Measurements from ENCODE around the gene APP.
A peak's percentile ranks its signal among the peaks of the same experiment; 100 is the strongest.

Gene APP

GRCh38 chr21:26177746-26178426, 7.3 kb upstream of the APP start:
- no peak overlapping the region for H3K4me3 ChIP-seq (ENCODE audit: low read depth, low read length)
- no peak for TF ChIP-seq CTCF (IDR thresholded peaks at IDR 0.05; ENCODE audit: low read depth, low read length)
- in situ Hi-C loops (cut with HindIII; ENCODE audit: low sequenced_read_pairs) = no loop called here
- DNase-seq (ENCODE audit: low read depth, low spot score) = no peak

GRCh38 chr21:26177187-26177586, 6.6 kb upstream of the APP start:
- in situ Hi-C loops (cut with HindIII; ENCODE audit: low sequenced_read_pairs) = no loop called here
- no peak for TF ChIP-seq CTCF (IDR thresholded peaks at IDR 0.05; ENCODE audit: low read depth, low read length)
- DNase-seq (ENCODE audit: low read depth, low spot score) = peak; percentile 53
- H3K4me3 ChIP-seq (ENCODE audit: low read depth, low read length) = no peak overlapping the region

- in situ Hi-C loops (cut with HindIII; ENCODE audit: low sequenced_read_pairs) = loop anchor here (25.0 kb wide), 1 partner anchor 284 kb away; no protein-coding TSS in a partner anchor
- DNase-seq (ENCODE audit: low read depth, low spot score) = no peak
Observed at GRCh38 chr21:26171258-26172100, 909 bp upstream of the APP start.

GRCh38 chr21:26169611-26170470, 729 bp downstream of the APP start:
- DNase-seq (ENCODE audit: low read depth, low spot score) = peak; percentile 73
- no peak for TF ChIP-seq CTCF (IDR thresholded peaks at IDR 0.05; ENCODE audit: low read depth, low read length)
- peak overlapping the region; percentile 61 for H3K4me3 ChIP-seq (ENCODE audit: low read depth, low read length)
- in situ Hi-C loops (cut with HindIII; ENCODE audit: low sequenced_read_pairs) = loop anchor here (25.0 kb wide), 1 partner anchor 283 kb away; no protein-coding TSS in a partner anchor

More at GRCh38 chr21:26171258-26172100, 909 bp upstream of the APP start:
- no peak for TF ChIP-seq CTCF (IDR thresholded peaks at IDR 0.05; ENCODE audit: low read depth, low read length)
- H3K4me3 ChIP-seq (ENCODE audit: low read depth, low read length) = peak overlapping the region; percentile 52

GRCh38 chr21:26169061-26169610, 1.4 kb downstream of the APP start:
- in situ Hi-C loops (cut with HindIII; ENCODE audit: low sequenced_read_pairs) = loop anchor here (25.0 kb wide), 1 partner anchor 282 kb away; no protein-coding TSS in a partner anchor
- DNase-seq (ENCODE audit: low read depth, low spot score) = peak; percentile 79
- H3K4me3 ChIP-seq (ENCODE audit: low read depth, low read length) = peak overlapping the region; percentile 61
- peak; percentile 43 for TF ChIP-seq CTCF (IDR thresholded peaks at IDR 0.05; ENCODE audit: low read depth, low read length)

- no peak for TF ChIP-seq CTCF (IDR thresholded peaks at IDR 0.05; ENCODE audit: low read depth, low read length)
- peak overlapping the region; percentile 61 for H3K4me3 ChIP-seq (ENCODE audit: low read depth, low read length)
- in situ Hi-C loops (cut with HindIII; ENCODE audit: low sequenced_read_pairs) = loop anchor here (25.0 kb wide), 1 partner anchor 281 kb away; no protein-coding TSS in a partner anchor
- DNase-seq (ENCODE audit: low read depth, low spot score) = no peak
Observed at GRCh38 chr21:26168371-26168770, 2.2 kb downstream of the APP start.

All from astrocyte of the spinal cord (primary cell).